ENCODE measurements around the gene OXCT2.

DNA sequence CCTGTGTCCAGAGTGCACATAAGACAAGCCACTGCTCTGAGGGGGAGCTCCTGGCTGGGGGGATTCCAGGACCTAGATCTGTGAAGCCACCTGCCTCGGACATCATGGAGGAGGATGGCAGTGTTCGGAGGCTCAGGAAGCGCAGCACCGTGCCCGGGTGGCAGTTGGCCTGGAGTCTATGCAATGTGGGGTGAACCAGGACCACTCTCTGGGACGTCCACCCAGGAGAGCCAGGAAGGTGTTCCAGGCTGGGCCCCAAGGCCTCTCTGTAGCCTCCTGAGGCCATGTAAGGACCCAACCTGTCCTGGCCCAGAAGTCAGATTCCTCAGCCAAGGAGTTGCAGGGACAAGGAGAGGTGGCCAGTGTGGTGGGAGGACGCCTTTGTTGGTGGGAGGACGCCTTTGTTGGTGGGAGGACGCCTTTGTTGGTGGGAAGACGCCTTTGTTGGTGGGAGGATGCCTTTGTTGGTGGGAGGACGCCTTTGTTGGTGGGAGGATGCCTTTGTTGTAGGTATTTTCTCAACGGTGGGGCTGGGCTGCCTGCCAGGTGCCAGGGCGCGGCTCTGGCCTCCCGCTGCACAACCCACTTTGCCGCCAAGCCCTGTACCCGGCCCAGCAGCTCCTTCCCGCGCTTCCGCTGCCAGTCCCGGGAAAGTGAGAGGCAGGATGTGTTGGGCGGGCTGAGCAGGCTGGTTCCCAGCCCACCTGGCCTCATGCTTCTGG lies 48.1 kb upstream of the OXCT2 start:
- TF ChIP-seq, protein P1, sequence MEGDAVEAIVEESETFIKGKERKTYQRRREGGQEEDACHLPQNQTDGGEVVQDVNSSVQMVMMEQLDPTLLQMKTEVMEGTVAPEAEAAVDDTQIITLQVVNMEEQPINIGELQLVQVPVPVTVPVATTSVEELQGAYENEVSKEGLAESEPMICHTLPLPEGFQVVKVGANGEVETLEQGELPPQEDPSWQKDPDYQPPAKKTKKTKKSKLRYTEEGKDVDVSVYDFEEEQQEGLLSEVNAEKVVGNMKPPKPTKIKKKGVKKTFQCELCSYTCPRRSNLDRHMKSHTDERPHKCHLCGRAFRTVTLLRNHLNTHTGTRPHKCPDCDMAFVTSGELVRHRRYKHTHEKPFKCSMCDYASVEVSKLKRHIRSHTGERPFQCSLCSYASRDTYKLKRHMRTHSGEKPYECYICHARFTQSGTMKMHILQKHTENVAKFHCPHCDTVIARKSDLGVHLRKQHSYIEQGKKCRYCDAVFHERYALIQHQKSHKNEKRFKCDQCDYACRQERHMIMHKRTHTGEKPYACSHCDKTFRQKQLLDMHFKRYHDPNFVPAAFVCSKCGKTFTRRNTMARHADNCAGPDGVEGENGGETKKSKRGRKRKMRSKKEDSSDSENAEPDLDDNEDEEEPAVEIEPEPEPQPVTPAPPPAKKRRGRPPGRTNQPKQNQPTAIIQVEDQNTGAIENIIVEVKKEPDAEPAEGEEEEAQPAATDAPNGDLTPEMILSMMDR (IDR thresholded peaks at IDR 0.05; ENCODE audit: borderline replicate concordance, extremely low read depth, low read length, poor library complexity, severe bottlenecking), result no peak
- TF ChIP-seq EZH2 (IDR thresholded peaks at IDR 0.05; ENCODE audit: borderline replicate concordance, low read depth, low read length, severe bottlenecking), result no peak
